Measurements from ENCODE around the gene DDX31.
"Not testable (repeated sequence)": the region's sequence is repeated elsewhere in the genome, so short reads cannot be mapped to it uniquely, and the experiment has no call there.

Gene DDX31

DNA sequence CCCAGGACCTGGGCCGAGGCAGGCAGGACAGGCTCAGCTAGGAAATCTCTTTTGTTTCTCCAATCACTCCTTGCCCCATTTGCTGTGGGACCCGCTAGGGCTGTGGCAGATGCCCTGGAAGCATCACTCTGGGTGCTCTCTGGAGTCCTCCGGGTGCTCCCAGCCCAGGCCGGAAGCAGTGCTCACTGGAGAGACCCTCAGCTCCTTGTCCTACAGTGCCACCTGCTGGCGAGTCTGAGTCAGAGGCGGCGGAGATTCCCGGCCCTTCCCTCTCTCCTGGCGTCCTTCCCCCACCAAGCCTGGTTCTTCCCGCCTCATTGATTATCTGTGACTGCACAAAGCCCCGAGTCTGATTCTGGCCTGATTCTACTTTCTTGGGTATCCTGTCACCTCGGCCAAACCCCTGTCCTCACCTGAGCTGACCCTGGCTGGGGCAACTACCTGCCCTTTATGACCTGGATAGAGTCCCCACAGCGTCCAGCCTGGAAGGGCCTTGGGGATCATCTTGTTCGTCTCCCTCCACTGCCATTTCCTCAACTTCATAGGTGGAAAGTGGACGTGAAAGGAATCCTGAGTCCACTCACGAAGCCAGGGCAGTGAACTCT is 94.7 kb downstream of the DDX31 start:
- DNase-seq: peak; percentile 78

DNA sequence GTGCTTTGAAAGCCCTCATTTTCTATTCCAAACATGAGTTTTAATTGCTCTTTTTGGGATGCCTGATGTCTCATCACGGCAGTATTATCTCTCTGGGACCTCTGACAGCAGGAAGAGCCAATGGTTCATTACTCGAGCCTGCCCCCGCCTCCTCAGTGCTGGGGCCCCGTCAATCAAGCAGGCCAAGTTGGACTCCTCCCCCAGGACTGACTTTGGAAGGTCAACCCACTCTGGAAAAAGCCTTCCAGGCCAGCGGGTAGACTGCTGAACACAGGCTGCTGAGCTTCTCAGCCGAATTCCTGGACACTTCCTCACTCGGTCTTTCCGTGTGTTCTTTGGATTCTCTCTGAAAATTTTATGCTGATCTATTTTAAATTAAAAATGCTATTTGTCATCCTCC is 96.9 kb downstream of the DDX31 start:
- no peak for DNase-seq

DNA sequence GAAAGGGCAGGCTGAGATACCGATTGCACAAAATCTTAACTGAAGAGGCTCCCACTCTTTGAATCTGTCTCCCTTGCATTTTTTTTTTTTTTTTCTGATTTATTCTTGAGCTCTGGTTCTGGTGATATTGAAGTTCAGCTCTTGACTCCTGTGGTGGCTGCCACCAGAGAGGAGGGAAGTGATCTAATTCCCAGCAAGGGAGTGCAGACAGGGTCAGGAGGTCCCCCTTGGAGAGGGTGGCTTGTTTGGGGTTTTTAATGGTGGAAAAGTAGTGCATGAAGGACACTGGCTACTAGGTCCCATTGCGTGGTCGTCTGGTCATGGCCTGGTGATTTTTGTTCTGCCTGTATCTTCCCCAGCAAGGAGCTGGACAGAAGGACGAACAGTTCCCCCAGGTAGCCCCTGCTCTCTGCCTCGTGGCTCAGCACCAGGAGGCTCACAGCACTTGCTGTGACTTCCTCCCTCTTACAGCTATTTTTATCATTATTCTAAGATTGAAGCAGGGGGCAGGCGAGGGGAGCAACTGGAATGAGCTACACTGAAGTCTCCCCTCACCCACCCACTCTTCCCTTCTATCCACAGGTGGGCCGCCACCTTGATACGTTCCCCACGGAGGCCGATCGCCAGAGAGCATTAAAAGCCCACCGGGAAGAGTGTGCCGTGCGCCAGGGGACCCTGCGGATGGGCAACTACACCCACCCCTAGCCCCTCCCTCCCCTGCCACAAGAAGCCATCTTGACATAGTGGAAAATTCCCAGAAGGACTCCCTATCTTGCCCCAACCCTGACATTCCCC is 97.8 kb downstream of the DDX31 start:
- no peak for DNase-seq

DNA sequence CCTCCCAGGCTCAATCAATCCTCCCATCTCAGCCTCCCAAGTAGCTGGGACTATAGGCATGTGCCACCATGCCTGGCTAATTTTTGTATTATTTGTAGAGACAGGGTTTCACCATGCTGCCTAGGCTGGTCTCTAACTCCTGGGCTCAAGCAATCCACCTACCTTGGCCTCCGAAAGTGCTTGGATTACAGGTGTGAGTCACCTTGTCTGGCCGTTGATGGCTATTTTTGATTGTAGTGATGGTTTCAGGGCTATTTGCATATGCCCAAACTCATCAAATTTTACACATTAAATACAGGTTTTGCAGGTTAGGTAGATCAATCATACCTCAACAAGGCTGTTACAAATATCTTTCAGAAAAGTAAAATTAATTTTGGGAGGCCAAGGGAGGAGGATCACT is 101.0 kb downstream of the DDX31 start:
- DNase-seq: not testable (repeated sequence)

DNA sequence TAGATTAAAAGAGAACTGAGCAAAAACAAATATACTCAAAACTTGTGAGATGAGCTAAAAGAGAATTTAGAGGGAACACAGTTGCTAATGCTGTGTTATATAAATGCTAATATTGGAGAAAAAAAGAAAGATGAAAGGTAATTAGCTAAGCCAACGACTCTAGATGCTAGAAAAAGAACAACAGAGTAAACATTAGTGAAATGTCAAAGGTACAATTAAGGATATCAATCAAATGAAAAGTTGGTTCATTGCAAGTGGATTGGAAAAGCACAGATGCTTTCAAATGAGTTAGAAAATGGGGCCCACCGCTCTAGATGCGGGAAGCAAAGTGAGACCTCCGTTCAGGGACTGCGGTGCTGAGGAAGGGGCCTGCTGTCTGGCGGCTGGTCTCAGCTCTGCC is 105.3 kb downstream of the DDX31 start:
- DNase-seq: no peak

DNA sequence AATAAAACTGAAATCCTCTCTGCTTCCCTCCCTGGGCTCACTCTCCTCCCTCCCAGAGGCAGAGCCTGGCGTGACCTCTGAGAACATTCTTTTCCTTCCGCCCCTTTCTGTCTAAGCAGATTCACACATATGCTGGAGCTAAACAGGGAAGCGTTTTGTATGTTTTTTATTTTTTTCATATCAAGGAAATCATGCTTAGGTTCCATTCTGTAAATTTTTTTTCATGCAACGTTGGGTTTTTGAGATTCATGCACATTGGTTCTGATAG is 107.5 kb downstream of the DDX31 start:
- no peak for DNase-seq

DNA sequence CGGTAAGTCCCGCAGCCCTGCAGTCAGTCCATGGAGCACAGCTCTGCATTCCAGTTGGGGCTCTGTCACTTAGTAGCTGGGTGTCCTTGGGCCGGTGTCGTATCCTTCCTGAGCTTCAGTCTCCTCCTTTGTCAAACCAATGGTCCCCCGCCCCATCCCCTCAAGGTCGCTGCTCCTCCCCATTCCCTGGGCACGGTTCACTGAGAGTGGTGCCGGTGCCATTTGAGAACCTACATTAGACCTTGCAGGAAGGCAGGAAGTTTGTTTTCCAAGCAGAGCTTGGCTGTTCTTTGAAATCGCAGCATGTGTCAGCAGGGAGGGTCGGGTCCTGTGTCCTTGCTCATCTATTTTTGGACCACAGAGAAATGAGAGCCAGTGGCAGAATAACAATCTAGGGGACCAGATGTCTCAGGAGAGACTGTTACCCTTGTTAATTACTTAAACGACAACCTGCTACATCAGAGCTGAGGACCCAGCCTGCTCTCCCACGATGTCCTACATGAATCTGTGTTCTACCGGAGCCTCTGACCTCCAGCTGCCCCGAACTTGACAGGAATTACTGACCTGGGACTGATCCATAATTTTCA is 109.1 kb downstream of the DDX31 start:
- DNase-seq: no peak

DNA sequence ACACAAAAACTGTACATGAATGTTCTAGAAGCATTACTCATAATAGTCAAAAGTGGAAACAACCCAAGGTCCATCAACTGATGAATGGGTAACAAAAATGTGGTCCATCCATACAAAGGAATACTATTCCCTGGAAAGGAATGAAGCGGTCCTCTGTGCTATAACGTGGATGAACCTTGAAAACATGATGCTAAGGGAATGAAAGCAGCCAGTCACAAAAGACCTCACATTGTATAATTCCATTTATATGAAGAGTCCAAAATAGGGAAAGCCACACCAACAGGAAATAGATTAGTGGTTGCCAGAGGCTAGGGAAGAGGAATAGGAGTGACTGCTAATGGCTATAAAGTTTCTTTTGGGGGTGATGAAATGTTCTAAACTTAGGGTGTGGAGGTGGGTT is 110.1 kb downstream of the DDX31 start:
- DNase-seq: no peak

DNA sequence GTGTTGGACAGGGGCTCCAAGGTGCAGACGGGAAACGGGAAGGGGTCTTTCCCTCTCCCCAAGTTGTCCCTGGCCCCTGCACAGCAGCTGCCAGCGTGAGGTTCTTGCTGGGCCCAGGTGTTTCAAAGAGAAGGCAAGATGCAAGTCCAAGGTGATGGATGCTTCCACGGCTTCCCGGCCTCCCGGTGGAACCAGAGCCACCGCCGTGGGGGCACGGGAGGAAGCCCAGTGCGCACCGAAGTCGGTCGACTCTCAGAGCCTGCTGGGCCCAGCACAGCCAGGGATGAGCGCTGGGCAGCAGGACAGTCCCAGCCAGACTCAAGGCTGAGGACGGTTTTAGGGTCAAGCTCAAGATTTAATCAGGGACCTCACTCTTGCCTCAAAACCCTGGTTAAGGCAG is 112.6 kb downstream of the DDX31 start:
- no peak for DNase-seq

DNA sequence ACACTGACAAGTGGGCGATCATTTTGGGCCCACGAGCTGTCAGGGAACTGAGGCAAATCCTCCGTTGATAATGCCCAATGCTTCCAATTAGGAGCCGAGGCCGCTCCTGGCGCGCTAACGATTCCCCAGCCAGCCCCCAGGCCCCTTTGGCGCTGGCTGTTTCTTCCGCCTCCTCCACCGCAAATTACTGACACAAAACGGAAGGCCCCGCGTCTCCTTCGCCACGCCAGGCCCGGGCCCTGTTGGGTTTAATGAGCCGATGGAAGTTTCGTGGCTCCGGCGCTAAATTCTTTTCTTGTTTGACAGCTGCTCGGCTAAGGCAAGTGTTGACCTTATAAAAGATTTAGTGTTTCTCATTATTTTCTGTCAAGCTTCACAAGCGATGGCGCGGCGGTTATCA is 113.1 kb downstream of the DDX31 start:
- DNase-seq: no peak

DNA sequence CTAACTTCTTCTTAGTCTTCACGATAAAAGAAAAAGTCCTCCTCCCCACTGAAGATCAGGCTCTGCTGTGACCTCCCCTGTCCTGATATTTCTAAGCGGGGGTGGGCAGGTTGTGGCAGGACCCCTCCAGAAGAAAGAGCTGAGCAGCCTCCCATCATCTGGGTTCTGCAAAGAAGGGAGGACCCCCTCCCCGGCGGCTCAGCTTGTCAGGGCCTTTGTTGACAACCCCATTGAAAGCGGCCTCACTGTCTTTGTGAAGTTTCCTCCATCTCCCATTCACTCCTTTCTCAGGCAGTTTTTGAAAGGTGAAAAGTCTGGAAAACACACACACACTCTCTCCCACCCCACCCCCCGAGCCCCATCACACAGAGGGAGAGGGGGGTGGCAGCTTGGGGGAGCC is 113.5 kb downstream of the DDX31 start:
- DNase-seq: no peak

DNA sequence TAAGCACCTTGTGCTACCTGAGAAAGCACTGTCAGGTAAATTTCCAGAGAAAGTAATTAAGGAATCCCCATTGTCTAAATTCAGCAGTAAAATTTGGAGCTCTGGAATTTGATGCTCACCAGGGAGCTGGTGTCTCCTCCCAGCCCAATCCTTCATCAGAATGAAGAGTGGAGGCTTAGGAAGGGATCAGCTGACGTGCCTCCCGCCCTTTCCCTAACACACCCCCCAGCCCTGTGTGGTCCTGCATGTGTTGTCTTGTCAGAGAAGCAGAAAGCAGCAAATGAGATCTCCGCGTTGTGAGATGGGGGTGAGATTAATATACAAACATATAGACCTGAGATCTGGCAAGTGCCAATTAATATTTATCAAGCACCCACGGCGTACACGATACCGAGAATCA is 114.3 kb downstream of the DDX31 start:
- DNase-seq: no peak

DNA sequence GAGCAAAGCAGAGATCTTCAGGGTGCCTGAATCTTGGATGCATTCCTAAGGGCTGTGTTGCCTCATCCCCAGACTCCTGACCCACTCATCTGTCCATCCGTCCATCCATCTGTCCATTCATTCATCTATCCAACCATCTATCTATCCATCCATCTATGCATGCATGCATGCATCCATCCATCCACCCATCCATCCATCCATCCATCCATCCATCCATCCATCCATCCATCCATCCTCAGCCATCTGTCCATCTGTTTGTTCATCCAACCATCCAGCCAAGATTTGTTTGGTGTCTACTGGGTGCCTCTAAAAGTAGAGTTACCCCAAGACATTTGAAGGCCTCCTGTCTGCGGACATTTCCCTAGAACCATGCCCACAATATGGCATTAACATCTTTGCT is 115.0 kb downstream of the DDX31 start:
- DNase-seq: no peak

DNA sequence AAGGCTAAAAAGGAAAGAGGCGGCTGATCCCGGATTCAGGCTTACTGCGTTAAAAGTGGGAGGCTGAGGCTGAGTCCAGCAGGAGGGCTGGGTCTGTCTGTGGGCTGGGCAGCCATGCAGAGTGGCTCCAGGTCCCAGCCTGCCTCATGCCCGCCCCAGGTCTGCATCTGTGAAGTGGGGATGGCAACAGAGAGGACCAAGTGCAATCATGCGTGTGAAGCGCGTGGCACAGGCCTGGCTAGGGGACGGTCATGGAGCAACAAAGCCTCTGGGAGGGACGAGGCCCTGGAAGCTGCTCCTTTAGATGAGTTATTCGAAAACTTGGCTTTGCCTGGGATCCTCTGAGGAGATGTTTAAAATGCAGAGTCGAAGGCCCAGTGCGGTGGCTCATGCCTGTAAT is 117.7 kb downstream of the DDX31 start:
- no peak for DNase-seq

DNA sequence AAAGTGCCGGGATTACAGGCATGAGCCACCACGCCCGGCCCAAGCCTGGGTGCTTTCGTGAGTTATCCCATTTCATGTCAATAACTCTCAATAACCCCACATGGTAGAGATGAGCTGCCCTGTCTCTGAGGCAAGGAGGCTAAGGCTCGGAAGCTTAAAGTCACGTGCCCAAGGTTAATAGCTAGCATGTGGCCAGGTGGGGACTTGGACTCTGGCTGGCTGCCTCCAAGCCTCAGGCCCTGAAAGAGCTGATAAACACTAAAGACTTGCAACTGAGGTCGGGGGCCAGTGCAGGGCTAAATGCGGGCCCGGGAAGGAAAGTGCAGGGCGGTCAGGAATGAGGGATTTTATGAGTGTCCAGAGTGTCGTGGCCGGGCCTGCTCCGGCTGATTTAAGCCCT is 118.2 kb downstream of the DDX31 start:
- DNase-seq: no peak

DNA sequence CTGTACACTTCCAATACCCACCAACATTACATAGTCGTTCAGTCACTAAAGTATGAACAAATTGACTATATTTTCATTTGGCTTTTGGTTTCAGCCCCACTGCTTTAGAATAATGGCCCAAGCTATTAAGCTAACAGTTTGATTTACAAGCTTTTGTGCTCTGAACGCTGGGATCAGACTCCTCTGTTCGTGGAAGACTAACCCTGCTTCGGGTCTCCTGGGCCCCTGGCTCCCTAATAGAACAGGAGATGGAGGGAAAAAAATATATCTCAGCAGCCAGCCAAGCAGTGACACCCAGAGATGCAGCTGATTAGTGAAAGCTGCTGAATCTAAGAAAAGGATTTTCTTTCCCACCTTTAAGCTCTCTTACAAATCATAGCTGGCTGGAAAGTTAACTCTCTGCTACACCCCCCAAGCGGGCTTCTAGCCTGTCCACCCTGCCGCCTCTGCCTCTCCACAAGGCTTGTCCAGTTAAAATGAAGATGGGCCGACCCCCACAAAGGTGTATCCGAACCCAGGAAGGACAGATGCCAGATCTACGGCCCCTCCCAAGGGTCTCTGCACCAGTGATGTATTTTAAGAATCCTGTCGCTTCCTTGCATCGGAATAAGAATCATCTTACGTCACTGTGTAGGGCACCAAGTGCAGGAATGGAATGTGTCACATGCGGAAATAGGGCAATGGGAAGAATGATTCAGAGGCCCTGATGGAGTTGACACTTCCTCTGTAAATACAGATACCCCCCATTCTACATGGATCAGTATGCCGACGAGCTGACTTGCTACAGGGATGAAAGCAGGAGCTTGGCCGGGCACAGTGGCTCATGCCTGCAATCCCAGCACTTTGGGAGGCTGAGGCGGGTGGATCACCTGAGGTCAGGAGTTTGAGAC is 120.8 kb downstream of the DDX31 start:
- DNase-seq: no peak

DNA sequence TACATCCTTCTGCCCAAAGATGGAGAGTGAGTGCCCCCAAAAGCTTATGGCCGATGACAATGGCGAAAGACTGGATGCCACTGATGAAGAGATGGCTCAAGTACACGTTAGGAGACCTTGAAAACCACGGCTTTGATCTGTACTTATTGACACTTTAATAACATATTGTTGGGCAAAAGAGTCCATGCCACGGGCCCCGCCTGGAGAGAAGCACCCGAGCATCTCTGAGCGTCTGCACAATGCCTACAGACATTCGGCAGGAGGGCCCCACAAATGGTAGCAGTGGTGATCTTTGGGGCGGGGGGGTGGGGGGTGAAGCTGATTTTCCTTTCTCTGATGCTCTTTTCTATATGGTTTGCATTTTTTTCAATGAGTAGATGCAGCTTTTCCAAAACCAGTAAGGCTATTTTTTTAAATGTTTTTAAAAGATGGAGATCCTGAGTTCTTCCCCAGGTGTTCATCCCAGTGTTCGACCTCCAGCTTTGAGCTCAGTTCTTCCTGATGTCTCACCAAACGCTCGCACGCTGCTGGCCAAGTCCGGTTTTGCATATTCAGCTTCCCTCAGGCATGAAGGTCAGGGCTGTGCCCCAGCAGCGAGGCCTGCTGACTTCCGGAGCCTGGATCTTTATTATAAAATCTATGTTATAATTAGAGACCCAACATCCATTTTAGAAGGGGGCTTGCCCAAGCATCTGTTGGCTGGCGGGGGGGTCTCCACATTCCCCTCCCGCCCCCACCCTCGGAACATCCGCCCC is 121.6 kb downstream of the DDX31 start:
- DNase-seq: no peak

DNA sequence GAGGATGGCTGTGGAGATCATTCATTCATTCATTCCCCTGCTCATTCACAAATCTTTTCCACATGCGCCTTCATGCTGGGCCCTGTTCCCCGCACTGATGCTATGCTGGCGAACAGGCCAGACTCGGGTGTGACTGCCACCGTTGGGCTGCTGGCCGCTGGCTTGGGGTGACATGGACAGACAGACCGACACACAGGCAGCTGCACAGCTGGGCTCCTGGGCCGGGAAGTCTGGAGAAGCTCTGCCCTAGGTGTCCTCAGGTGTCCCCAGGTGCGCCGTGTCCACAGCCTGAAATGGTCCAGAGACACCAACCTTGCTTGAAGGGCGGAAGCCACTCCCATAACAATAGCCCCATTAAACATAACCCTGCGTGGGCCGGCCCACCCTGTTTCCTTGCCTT is 122.3 kb downstream of the DDX31 start:
- DNase-seq: no peak

DNA sequence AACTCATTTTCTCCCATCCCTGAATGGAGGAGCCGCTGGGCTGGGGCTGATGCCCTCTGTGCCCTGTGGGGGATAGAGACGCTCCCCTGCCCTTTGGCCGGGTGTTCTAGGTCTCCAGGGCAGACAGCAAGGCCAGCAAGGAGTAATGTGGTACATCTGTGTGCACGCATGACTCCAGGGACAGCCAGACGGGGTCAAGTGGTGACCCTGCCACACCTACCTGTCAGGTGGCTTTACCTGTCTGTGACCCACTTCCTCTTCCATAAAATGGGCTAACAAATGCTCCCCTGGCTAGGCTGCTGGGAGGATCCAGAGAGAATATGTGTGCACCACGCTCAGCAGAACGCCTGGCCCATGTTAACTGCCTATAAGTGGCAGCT is 122.7 kb downstream of the DDX31 start:
- DNase-seq: no peak

DNA sequence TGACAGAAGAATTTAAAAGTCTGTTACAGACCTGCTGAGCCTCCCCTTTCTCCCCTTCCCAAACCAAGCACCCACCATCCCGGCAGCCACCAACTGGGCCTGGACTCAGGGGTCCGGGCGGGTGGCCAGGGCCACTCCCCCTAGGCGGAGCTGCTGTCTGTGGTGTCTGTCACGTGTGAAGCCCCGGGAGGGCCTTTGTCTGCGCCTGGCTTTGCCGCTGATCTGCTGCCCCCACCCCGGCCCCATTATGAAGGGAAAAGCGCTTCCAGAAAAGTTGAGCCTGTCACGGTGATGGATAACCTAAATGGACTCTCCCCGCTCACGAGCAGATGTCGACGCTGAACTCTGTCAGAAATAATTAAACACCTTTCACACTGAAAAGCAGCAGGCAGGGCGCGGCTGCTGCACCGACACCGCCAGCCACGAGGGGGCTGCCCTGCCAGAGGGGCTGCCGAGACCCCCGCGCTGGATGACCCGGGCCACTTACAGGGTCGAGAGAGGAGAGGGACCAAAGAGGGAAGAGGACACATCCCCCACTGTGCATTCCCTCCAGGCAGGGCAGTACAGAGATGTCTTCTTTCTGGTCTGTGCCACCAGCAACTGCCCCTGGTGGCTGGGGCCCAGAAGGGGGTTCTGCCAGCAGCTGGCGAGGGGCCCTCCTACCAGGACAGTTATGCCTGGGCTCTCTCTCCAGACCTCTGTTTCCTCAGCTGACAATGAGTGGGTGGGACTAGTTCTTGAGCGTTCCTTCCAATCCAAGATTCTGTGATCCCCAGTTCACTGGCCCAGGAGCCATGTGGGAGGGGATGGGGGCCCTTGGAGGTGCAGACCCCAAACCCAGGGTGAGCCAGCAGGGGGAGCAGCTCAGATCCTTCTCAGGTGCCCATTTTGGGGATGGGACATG is 123.4 kb downstream of the DDX31 start:
- peak; percentile 69 for DNase-seq

DNA sequence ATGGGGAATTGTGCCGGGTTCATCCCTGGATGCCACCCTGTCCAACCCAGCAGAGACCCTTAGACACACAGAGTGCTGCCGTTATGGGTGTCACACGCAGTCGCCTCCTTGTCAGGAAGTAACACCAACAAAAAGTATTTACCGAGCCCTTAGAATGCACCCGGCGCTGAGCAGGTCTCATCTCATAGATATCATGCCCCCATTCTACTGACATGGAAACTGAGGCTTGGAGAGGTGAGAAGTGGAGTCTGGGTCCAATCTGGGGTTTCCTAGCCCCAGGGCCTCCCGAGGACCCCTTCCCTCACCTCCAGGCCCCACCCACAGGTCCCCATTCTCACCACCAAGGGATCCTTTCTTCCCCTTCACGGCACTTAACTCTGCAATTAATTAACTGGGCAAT is 124.2 kb downstream of the DDX31 start:
- no peak for DNase-seq

DNA sequence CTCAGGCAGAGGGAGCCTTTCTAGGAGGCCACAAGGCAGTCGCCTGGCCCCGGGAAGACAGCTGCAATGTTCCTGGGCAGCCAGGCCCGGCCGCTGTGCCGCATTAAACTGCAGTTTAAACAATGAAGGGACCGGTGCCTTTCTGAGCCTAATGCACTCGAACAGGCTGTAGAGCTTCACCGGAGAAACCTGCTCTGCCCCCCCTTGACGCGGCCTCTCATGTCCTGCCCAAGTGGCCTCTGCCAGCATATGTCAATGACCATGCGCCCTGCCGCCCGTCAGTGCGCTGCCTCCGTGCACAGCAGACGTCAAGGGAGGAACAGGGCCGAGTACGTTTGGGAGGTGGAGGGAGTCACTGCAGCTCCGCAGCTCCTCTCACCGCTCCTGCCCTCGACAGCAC is 125.8 kb downstream of the DDX31 start:
- DNase-seq: no peak

Measured in right hindlimb (tissue), 1 donor.